Astrocyte (in vitro differentiated cells and primary cell): ENCODE measurements around the gene HMGB3.

Experiments
- CTCF ChIP-seq: IDR thresholded peaks from 2 replicates; pipeline ENCODE4 v1.5.1; 2011; ENCODE audit warnings: low read depth, mild to moderate bottlenecking, inconsistent platforms, low read length, moderate library complexity; ENCODE audit not compliant: insufficient read depth
- EZH2 ChIP-seq: IDR thresholded peaks from 2 replicates; pipeline ENCODE4 v1.6.1; 2012; ENCODE audit warnings: mild to moderate bottlenecking, low read length, inconsistent platforms; ENCODE audit not compliant: insufficient read depth

GRCh38 chrX:151039351-151039750, 56.2 kb downstream of the HMGB3 start:
- no peak for TF ChIP-seq CTCF
- no peak for TF ChIP-seq EZH2
